Measurements from ENCODE around the gene TSEN2.
A peak's percentile ranks its signal among the peaks of the same experiment; 100 is the strongest.

Gene TSEN2

DNA sequence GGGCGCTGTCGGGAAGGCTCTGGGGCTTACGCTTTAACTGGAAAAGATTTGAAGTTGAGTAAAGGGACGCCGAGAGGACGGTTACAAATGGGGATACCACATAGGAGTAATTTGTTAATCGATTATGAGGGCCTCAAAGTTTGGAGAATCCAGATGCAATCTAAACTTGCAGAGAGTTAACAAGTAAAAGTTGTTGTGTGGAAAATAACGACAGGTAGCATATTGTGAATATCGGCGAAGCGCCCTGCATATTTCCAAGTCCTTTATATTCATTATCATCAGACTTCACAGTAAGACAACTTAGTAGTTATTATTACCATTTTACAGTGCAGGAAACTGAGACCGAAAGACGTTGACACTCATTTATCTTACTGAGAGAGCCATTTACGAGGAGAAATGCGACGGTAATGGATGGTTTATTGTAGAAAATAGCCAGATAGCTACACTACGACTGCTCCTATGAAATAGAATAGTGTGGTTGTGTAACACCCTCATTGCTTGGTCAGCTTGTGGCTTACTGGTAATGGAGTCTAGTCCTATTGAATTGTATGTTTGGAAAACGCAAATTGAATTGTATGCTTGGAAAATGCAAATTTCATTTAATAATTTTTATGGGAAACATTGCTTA, 73.3 kb downstream of the TSEN2 start:
- H3K36me3 ChIP-seq (ENCODE audit: control insufficient read depth, insufficient read depth, low read length), result no peaks in the 10 kb centered on the region
- no peaks in the 10 kb centered on the region for H3K9me3 ChIP-seq (ENCODE audit: control insufficient read depth, insufficient read depth, low read length)
- H3K27me3 ChIP-seq (ENCODE audit: control insufficient read depth, insufficient read depth, low read length), result no peaks in the 10 kb centered on the region
- H3K9ac ChIP-seq (ENCODE audit: low read depth, low read length), result peak overlapping the region; percentile 92
- H3K4me1 ChIP-seq (ENCODE audit: control insufficient read depth, insufficient read depth, low read length), result peaks cover 33% of the 10 kb centered on the region
- peak overlapping the region; percentile 98 for H3K27ac ChIP-seq (ENCODE audit: low read depth, low read length)
- peak overlapping the region; percentile 97 for H3K4me3 ChIP-seq (ENCODE audit: low read depth, low read length)

GRCh38 chr3:12558706-12559105, 74.4 kb downstream of the TSEN2 start:
- H3K4me3 ChIP-seq (ENCODE audit: low read depth, low read length), result peak overlapping the region; percentile 97
- H3K9me3 ChIP-seq (ENCODE audit: control insufficient read depth, insufficient read depth, low read length), result no peaks in the 10 kb centered on the region
- H3K9ac ChIP-seq (ENCODE audit: low read depth, low read length), result no peak overlapping the region
- no peak overlapping the region for H3K27ac ChIP-seq (ENCODE audit: low read depth, low read length)
- H3K36me3 ChIP-seq (ENCODE audit: control insufficient read depth, insufficient read depth, low read length), result no peaks in the 10 kb centered on the region
- peaks cover 36% of the 10 kb centered on the region for H3K4me1 ChIP-seq (ENCODE audit: control insufficient read depth, insufficient read depth, low read length)
- no peaks in the 10 kb centered on the region for H3K27me3 ChIP-seq (ENCODE audit: control insufficient read depth, insufficient read depth, low read length)

DNA sequence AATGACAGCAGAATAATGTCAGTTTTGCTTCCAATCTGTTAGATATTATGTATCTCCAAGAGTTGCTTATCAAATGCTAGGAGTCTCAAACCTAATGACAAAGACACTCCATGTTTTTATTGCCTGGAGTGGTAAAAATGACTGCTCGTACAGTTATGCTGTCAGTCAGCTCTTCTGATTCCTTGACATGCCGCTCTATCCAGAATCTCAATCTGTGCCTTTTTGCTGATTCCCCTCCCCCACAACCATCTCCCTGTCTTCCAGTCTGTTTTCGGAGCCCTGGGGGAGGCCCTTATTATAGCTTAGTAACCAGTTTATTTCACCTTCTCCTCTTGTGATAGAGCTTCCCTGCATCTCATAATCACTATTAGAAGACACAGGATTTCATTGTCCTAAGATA, 75.2 kb downstream of the TSEN2 start:
- Histone ChIP-seq H3K4me1 (ENCODE audit: control insufficient read depth, insufficient read depth, low read length) (peaks cover 36% of the 10 kb centered on the region), H3K36me3 (ENCODE audit: control insufficient read depth, insufficient read depth, low read length) (no peaks in the 10 kb centered on the region), H3K9ac (ENCODE audit: low read depth, low read length) (no peak overlapping the region), H3K27ac (ENCODE audit: low read depth, low read length) (no peak overlapping the region), H3K27me3 (ENCODE audit: control insufficient read depth, insufficient read depth, low read length) (no peaks in the 10 kb centered on the region), H3K4me3 (ENCODE audit: low read depth, low read length) (0 out of 2 replicates have a peak overlapping the region, but pooled peaks have one; percentile 15), H3K9me3 (ENCODE audit: control insufficient read depth, insufficient read depth, low read length) (no peaks in the 10 kb centered on the region)

DNA sequence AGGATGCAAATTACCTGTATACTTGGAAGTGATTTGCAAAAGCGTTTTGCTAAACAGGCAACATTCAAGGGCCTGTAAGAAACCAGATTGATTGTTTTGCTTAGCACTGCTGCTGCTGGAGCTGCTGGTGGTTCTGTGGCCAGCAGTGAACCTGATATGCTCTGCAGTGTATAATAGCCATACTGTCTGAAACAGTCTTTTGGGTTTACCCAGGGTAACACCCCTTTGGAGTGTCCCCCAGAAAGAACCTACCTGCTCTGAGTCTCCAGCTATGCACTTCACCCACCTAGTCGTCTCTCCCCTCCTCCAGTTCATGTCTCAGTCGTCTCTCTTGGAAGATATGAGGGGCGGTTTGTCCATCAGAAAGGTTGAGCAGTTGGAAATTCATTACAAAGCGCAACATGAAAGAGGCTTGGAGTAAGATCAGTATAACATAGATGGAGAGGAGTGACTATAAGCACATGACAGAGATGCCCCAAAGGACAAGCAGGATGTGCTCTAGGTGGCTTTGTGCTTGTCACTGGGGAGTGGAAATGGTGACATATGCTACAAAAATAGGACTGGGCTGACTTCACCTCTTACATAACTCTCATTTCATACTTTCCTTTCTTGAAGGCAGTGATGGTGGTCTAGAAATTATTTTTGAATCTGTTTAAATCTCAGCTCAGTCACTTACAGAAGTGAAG, 76.4 kb downstream of the TSEN2 start:
- no peak overlapping the region for H3K9ac ChIP-seq (ENCODE audit: low read depth, low read length)
- no peak overlapping the region for H3K4me3 ChIP-seq (ENCODE audit: low read depth, low read length)
- H3K4me1 ChIP-seq (ENCODE audit: control insufficient read depth, insufficient read depth, low read length), result peaks cover 36% of the 10 kb centered on the region
- no peak overlapping the region for H3K27ac ChIP-seq (ENCODE audit: low read depth, low read length)
- H3K27me3 ChIP-seq (ENCODE audit: control insufficient read depth, insufficient read depth, low read length), result no peaks in the 10 kb centered on the region
- H3K36me3 ChIP-seq (ENCODE audit: control insufficient read depth, insufficient read depth, low read length), result no peaks in the 10 kb centered on the region
- no peaks in the 10 kb centered on the region for H3K9me3 ChIP-seq (ENCODE audit: control insufficient read depth, insufficient read depth, low read length)

DNA sequence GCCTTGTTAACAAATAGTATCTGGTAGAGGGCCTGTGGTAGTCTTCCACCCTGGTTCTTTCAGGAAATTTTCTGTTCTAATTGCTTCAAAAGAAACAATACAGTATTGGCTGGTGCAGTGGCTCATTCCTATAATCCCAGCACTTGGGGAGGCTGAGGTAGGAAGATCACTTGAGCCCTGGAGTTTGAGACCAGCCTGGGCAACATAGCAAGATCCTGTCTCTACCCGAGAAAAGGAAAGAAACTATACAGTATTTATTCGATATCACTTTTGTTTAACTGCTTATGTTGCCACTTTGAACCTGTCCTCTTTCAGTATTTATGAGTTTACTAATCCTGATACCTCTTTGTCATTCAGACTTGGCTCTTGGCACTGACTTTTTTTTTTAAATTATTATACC, 77.1 kb downstream of the TSEN2 start:
- H3K9ac ChIP-seq (ENCODE audit: low read depth, low read length), result no peak overlapping the region
- H3K27ac ChIP-seq (ENCODE audit: low read depth, low read length), result no peak overlapping the region
- no peaks in the 10 kb centered on the region for H3K9me3 ChIP-seq (ENCODE audit: control insufficient read depth, insufficient read depth, low read length)
- no peak overlapping the region for H3K4me3 ChIP-seq (ENCODE audit: low read depth, low read length)
- H3K36me3 ChIP-seq (ENCODE audit: control insufficient read depth, insufficient read depth, low read length), result no peaks in the 10 kb centered on the region
- no peaks in the 10 kb centered on the region for H3K27me3 ChIP-seq (ENCODE audit: control insufficient read depth, insufficient read depth, low read length)
- peaks cover 36% of the 10 kb centered on the region for H3K4me1 ChIP-seq (ENCODE audit: control insufficient read depth, insufficient read depth, low read length)

DNA sequence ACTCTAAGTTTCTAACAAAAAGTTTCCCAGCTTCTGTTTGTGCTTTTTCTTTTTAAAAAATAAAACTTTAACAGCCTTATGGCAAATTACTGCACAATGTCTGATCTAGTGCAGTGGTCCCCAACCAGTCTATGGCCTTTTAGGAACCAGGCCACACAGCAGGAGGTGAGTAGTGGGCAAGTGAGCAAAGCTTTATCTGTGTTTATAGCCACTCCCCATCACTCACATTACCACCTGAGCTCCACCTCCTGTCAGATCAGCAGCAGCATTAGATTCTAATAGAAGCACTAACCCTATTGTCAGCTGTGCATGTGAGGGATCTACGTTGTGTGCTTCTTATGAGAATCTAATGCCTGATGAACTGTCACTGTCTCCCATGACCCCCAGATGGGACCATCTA, 78.2 kb downstream of the TSEN2 start:
- Histone ChIP-seq H3K9me3 (ENCODE audit: control insufficient read depth, insufficient read depth, low read length) (no peaks in the 10 kb centered on the region), H3K27me3 (ENCODE audit: control insufficient read depth, insufficient read depth, low read length) (no peaks in the 10 kb centered on the region), H3K9ac (ENCODE audit: low read depth, low read length) (no peak overlapping the region), H3K4me3 (ENCODE audit: low read depth, low read length) (no peak overlapping the region), H3K36me3 (ENCODE audit: control insufficient read depth, insufficient read depth, low read length) (no peaks in the 10 kb centered on the region), H3K27ac (ENCODE audit: low read depth, low read length) (no peak overlapping the region), H3K4me1 (ENCODE audit: control insufficient read depth, insufficient read depth, low read length) (peaks cover 36% of the 10 kb centered on the region)

- no peaks in the 10 kb centered on the region for H3K9me3 ChIP-seq (ENCODE audit: control insufficient read depth, insufficient read depth, low read length)
- H3K27me3 ChIP-seq (ENCODE audit: control insufficient read depth, insufficient read depth, low read length), result no peaks in the 10 kb centered on the region
- no peak overlapping the region for H3K27ac ChIP-seq (ENCODE audit: low read depth, low read length)
- H3K4me1 ChIP-seq (ENCODE audit: control insufficient read depth, insufficient read depth, low read length), result peaks cover 8% of the 10 kb centered on the region; the same call in 1 of the 2 replicates
- peaks cover 32% of the 10 kb centered on the region for H3K36me3 ChIP-seq (ENCODE audit: control insufficient read depth, insufficient read depth, low read length)
- H3K9ac ChIP-seq (ENCODE audit: low read depth, low read length), result no peak overlapping the region
- no peak overlapping the region for H3K4me3 ChIP-seq (ENCODE audit: low read depth, low read length)
These were observed 82.7 kb downstream of the TSEN2 start for GRCh38 chr3:12566976-12567375.

DNA sequence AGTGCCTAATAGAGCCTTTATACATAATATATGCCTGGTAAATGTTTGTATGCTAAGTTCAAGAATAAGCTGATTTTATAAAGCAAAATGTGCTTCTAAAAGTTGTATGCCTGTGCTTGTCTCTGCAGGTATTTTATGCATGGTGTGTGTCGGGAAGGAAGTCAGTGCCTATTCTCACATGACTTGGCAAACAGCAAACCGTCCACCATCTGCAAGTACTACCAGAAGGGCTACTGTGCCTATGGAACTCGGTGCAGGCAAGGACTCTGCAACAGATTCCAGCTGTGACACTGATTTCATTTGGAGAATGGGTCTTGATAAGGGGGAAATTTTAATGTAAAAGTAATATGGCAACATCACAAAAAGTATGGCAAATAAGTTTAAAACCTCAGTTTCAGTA, 84.5 kb downstream of the TSEN2 start:
- H3K4me3 ChIP-seq (ENCODE audit: low read depth, low read length), result no peak overlapping the region
- H3K9ac ChIP-seq (ENCODE audit: low read depth, low read length), result no peak overlapping the region
- H3K27ac ChIP-seq (ENCODE audit: low read depth, low read length), result no peak overlapping the region
- no peaks in the 10 kb centered on the region for H3K4me1 ChIP-seq (ENCODE audit: control insufficient read depth, insufficient read depth, low read length)
- no peaks in the 10 kb centered on the region for H3K9me3 ChIP-seq (ENCODE audit: control insufficient read depth, insufficient read depth, low read length)
- peaks cover 50% of the 10 kb centered on the region for H3K36me3 ChIP-seq (ENCODE audit: control insufficient read depth, insufficient read depth, low read length)
- H3K27me3 ChIP-seq (ENCODE audit: control insufficient read depth, insufficient read depth, low read length), result no peaks in the 10 kb centered on the region

DNA sequence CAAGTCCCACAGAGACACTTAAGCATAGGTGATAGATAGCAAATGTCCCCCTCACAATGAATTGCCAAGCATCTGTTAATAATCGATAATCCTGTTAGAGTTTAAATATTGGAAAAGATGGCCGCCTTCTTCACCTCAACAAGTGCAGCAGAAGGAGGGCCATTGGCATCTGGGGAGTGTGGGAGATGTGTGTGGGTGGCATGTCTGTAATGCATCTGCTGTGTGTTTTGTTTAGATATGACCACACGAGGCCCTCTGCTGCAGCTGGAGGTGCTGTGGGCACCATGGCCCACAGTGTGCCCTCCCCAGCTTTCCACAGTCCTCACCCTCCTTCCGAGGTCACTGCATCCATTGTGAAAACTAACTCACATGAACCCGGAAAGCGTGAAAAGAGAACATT, 85.6 kb downstream of the TSEN2 start:
- peaks cover 60% of the 10 kb centered on the region for H3K36me3 ChIP-seq (ENCODE audit: control insufficient read depth, insufficient read depth, low read length)
- H3K4me3 ChIP-seq (ENCODE audit: low read depth, low read length), result no peak overlapping the region
- no peaks in the 10 kb centered on the region for H3K9me3 ChIP-seq (ENCODE audit: control insufficient read depth, insufficient read depth, low read length)
- no peak overlapping the region for H3K27ac ChIP-seq (ENCODE audit: low read depth, low read length)
- no peaks in the 10 kb centered on the region for H3K4me1 ChIP-seq (ENCODE audit: control insufficient read depth, insufficient read depth, low read length)
- no peaks in the 10 kb centered on the region for H3K27me3 ChIP-seq (ENCODE audit: control insufficient read depth, insufficient read depth, low read length)
- H3K9ac ChIP-seq (ENCODE audit: low read depth, low read length), result no peak overlapping the region

DNA sequence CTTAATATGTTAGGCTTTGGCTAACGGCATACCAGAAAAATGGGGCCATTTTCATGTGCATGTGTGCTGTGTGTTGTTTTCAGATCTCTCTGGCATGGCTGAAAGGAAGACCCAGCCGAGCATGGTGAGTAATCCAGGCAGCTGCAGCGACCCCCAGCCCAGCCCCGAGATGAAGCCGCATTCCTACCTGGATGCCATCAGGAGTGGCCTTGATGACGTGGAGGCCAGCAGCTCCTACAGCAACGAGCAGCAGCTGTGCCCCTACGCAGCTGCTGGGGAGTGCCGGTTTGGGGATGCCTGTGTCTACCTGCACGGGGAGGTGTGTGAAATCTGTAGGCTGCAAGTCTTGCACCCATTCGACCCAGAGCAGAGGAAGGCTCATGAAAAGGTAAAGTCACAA, 87.7 kb downstream of the TSEN2 start:
- Histone ChIP-seq H3K27me3 (ENCODE audit: control insufficient read depth, insufficient read depth, low read length) (no peaks in the 10 kb centered on the region), H3K27ac (ENCODE audit: low read depth, low read length) (no peak overlapping the region), H3K4me3 (ENCODE audit: low read depth, low read length) (no peak overlapping the region), H3K4me1 (ENCODE audit: control insufficient read depth, insufficient read depth, low read length) (no peaks in the 10 kb centered on the region), H3K36me3 (ENCODE audit: control insufficient read depth, insufficient read depth, low read length) (peaks cover 82% of the 10 kb centered on the region), H3K9ac (ENCODE audit: low read depth, low read length) (no peak overlapping the region), H3K9me3 (ENCODE audit: control insufficient read depth, insufficient read depth, low read length) (no peaks in the 10 kb centered on the region)

DNA sequence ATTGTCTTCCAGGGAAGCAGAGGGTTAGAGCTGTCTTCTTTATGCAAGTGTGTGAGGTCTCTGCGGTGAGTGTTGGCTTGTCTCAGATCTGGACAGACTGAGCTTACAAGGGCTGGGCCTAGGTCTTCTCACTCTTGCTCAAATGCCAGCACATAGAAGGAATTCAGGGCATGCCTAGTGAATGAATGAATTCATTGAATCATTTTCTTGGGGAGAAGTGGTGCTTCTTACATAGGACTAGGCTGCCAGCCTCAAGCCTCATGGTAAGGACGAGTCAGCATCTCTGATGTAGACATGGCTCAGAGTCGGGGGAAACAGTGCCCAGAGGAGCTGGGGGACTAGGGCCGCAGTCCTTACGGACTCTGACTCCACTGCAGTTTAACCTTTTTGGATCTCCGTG, 89.9 kb downstream of the TSEN2 start:
- peaks cover 90% of the 10 kb centered on the region for H3K36me3 ChIP-seq (ENCODE audit: control insufficient read depth, insufficient read depth, low read length)
- H3K27me3 ChIP-seq (ENCODE audit: control insufficient read depth, insufficient read depth, low read length), result no peaks in the 10 kb centered on the region

More for the DNA sequence above, 89.9 kb downstream of the TSEN2 start:
- H3K9me3 ChIP-seq (ENCODE audit: control insufficient read depth, insufficient read depth, low read length), result no peaks in the 10 kb centered on the region
- H3K4me3 ChIP-seq (ENCODE audit: low read depth, low read length), result no peak overlapping the region
- H3K4me1 ChIP-seq (ENCODE audit: control insufficient read depth, insufficient read depth, low read length), result no peaks in the 10 kb centered on the region
- H3K27ac ChIP-seq (ENCODE audit: low read depth, low read length), result no peak overlapping the region
- H3K9ac ChIP-seq (ENCODE audit: low read depth, low read length), result no peak overlapping the region
